ENCODE results near the gene OBSCN. TPM values are rescaled to one million over a fixed set of nuclear protein-coding genes. Genes with fewer than 3 reads are reported as not detected.

The OBSCN gene
- total and polyA plus RNA-seq, 2 experiments from 2014 or later = 1.1 to 5.2 TPM

- no peaks in the 10 kb centered on the region for H3K9me3 ChIP-seq (ENCODE audit: low read depth)
- DNase-seq = no peak
- no peak overlapping the region for H3K4me3 ChIP-seq
- WGBS, 2 experiments (ENCODE audit: low coverage in 1 of 2, low lambda C conversion rate in 2 of 2, missing lambda C conversion rate in 2 of 2) = 46 to 53% methylated on average over 20 to 25 of the region's 25 CpGs
- H3K27me3 ChIP-seq (replicated peaks; ENCODE audit: insufficient read depth) = no peaks in the 10 kb centered on the region; the same call in 1 of the 2 replicates
- no peak overlapping the region for H3K9ac ChIP-seq
- H3K27ac ChIP-seq = no peak overlapping the region
- no peaks in the 10 kb centered on the region for H4K20me1 ChIP-seq (ENCODE audit: insufficient read depth)
- no peak overlapping the region for H2AFZ ChIP-seq
- no peaks in the 10 kb centered on the region for H3K36me3 ChIP-seq (ENCODE audit: low read depth)
- H3K9me2 ChIP-seq (ENCODE audit: insufficient read depth) = no peaks in the 10 kb centered on the region
- no peaks in the 10 kb centered on the region for H3F3A ChIP-seq (ENCODE audit: insufficient read depth)
- H3K79me2 ChIP-seq (ENCODE audit: insufficient read depth) = no peaks in the 10 kb centered on the region
- H3K4me2 ChIP-seq (ENCODE audit: unreplicated experiment) = no peak overlapping the region
- no peaks in the 10 kb centered on the region for H3K4me1 ChIP-seq (ENCODE audit: insufficient read depth)
- in situ Hi-C loops (cut with MboI) = no loop called here
- TF ChIP-seq EZH2phosphoT487 (IDR thresholded peaks at IDR 0.05; ENCODE audit: insufficient read depth, low read depth) (no peak), EZH2 (IDR thresholded peaks at IDR 0.05; ENCODE audit: insufficient read depth, poor library complexity, severe bottlenecking) (no peak)
Measured at GRCh38 chr1:228367798-228368791, 160.3 kb downstream of the OBSCN start.

- no peak for TF ChIP-seq EZH2phosphoT487 (IDR thresholded peaks at IDR 0.05; ENCODE audit: insufficient read depth, low read depth)
- TF ChIP-seq EZH2 (IDR thresholded peaks at IDR 0.05; ENCODE audit: insufficient read depth, poor library complexity, severe bottlenecking) = no peak
- WGBS, 2 experiments (ENCODE audit: low coverage in 1 of 2, low lambda C conversion rate in 2 of 2, missing lambda C conversion rate in 2 of 2) = 63 to 65% methylated on average over 15 of the region's 15 CpGs
- Histone ChIP-seq H3K4me1 (ENCODE audit: insufficient read depth) (no peaks in the 10 kb centered on the region), H3K4me3 (no peak overlapping the region), H3K9me2 (ENCODE audit: insufficient read depth) (no peaks in the 10 kb centered on the region), H3K27ac (no peak overlapping the region), H3K4me2 (ENCODE audit: unreplicated experiment) (no peak overlapping the region), H2AFZ (no peak overlapping the region), H3K9me3 (ENCODE audit: low read depth) (no peaks in the 10 kb centered on the region), H3K9ac (no peak overlapping the region), H3F3A (ENCODE audit: insufficient read depth) (no peaks in the 10 kb centered on the region), H3K79me2 (ENCODE audit: insufficient read depth) (no peaks in the 10 kb centered on the region), H4K20me1 (ENCODE audit: insufficient read depth) (no peaks in the 10 kb centered on the region), H3K36me3 (ENCODE audit: low read depth) (no peaks in the 10 kb centered on the region), H3K27me3 (replicated peaks; ENCODE audit: insufficient read depth) (no peaks in the 10 kb centered on the region; the same call in 1 of the 2 replicates)
- in situ Hi-C loops (cut with MboI) = no loop called here
- no peak for DNase-seq
Measured at GRCh38 chr1:228368801-228369607, 161.2 kb downstream of the OBSCN start.

- in situ Hi-C loops (cut with MboI) = no loop called here
- DNase-seq = no peak
- Histone ChIP-seq H3K4me2 (ENCODE audit: unreplicated experiment) (no peak overlapping the region), H3K9me2 (ENCODE audit: insufficient read depth) (no peaks in the 10 kb centered on the region), H3K27ac (no peak overlapping the region), H3F3A (ENCODE audit: insufficient read depth) (no peaks in the 10 kb centered on the region), H3K36me3 (ENCODE audit: low read depth) (no peaks in the 10 kb centered on the region), H3K4me1 (ENCODE audit: insufficient read depth) (no peaks in the 10 kb centered on the region), H2AFZ (no peak overlapping the region), H3K9ac (no peak overlapping the region), H4K20me1 (ENCODE audit: insufficient read depth) (no peaks in the 10 kb centered on the region), H3K27me3 (replicated peaks; ENCODE audit: insufficient read depth) (no peaks in the 10 kb centered on the region; the same call in 1 of the 2 replicates), H3K79me2 (ENCODE audit: insufficient read depth) (no peaks in the 10 kb centered on the region), H3K4me3 (no peak overlapping the region), H3K9me3 (ENCODE audit: low read depth) (no peaks in the 10 kb centered on the region)
- TF ChIP-seq EZH2 (IDR thresholded peaks at IDR 0.05; ENCODE audit: insufficient read depth, poor library complexity, severe bottlenecking) (no peak), EZH2phosphoT487 (IDR thresholded peaks at IDR 0.05; ENCODE audit: insufficient read depth, low read depth) (no peak)
- WGBS, 2 experiments (ENCODE audit: low coverage in 1 of 2, low lambda C conversion rate in 2 of 2, missing lambda C conversion rate in 2 of 2) = 77 to 78% methylated on average over 18 of the region's 18 CpGs
Measured at GRCh38 chr1:228369608-228370438, 162.0 kb downstream of the OBSCN start.
